ENCODE data around the gene KLK12. TPM values are rescaled to one million over a fixed set of nuclear protein-coding genes. Genes with fewer than 3 reads are reported as not detected.
A peak's percentile ranks its signal among the peaks of the same experiment; 100 is the strongest.

Gene KLK12
- polyA plus RNA-seq = not detected

GRCh38 chr19:51034704-51035103 lies at the start of gene KLK12:
KLK12 (minus strand) TSS chr19:51035002; CDS start chr19:51034621, 381 bp downstream.
- Mint-ChIP-seq H3K4me3 (no peak within 1 kb of the TSS), H3K9me3 (peaks cover 0 to 4% (median 0%) of the 10 kb centered on the region in 6 donors), H3K36me3 (no peaks in the 10 kb centered on the region), H3K4me1 (no peaks in the 10 kb centered on the region), H3K27me3 (ENCODE audit: low read depth in 3 of 3) (peaks cover 7 to 13% (median 8%) of the 10 kb centered on the region in 3 donors), H3K27ac (peak within 1 kb of the TSS in 2 of 6 donors; percentile 17 to 46)
- DNase-seq = no peak

- Mint-ChIP-seq H3K36me3 (peaks cover 4% of the 10 kb centered on the region in 3 donors), H3K4me1 (no peaks in the 10 kb centered on the region), H3K9me3 (no peaks in the 10 kb centered on the region), H3K27me3 (ENCODE audit: low read depth in 3 of 3) (peaks cover 4 to 8% (median 5%) of the 10 kb centered on the region in 3 donors), H3K4me3 (no peak overlapping the region), H3K27ac (no peak overlapping the region)
- no peak for DNase-seq
Observed at GRCh38 chr19:51084505-51084904, 49.7 kb upstream of the KLK12 start.

GRCh38 chr19:51083783-51084182 lies 49.0 kb upstream of the KLK12 start:
- Mint-ChIP-seq H3K4me3 (no peak overlapping the region), H3K4me1 (no peaks in the 10 kb centered on the region), H3K9me3 (no peaks in the 10 kb centered on the region), H3K27ac (peak overlapping the region in 1 of 6 donors; percentile 88), H3K36me3 (peaks cover 4% of the 10 kb centered on the region in 3 donors), H3K27me3 (ENCODE audit: low read depth in 3 of 3) (peaks cover 4 to 8% (median 5%) of the 10 kb centered on the region in 3 donors)
- no peak for DNase-seq

GRCh38 chr19:51083181-51083580 lies 48.4 kb upstream of the KLK12 start:
- H3K27ac Mint-ChIP-seq = peak overlapping the region in 1 of 6 donors; percentile 88
- H3K4me1 Mint-ChIP-seq = no peaks in the 10 kb centered on the region
- DNase-seq = no peak
- peaks cover 4 to 8% (median 5%) of the 10 kb centered on the region in 3 donors for H3K27me3 Mint-ChIP-seq (ENCODE audit: low read depth in 3 of 3)
- H3K9me3 Mint-ChIP-seq = no peaks in the 10 kb centered on the region
- no peak overlapping the region for H3K4me3 Mint-ChIP-seq
- H3K36me3 Mint-ChIP-seq = peaks cover 4 to 8% (median 4%) of the 10 kb centered on the region in 3 donors

- Mint-ChIP-seq H3K4me1 (no peaks in the 10 kb centered on the region), H3K27ac (peak within 1 kb of the TSS in 1 of 6 donors; percentile 88), H3K9me3 (no peaks in the 10 kb centered on the region), H3K27me3 (ENCODE audit: low read depth in 3 of 3) (peaks cover 4 to 8% (median 5%) of the 10 kb centered on the region in 3 donors), H3K36me3 (peaks cover 4 to 8% (median 4%) of the 10 kb centered on the region in 3 donors), H3K4me3 (no peak within 1 kb of the TSS)
- DNase-seq = no peak
Observed at GRCh38 chr19:51082611-51083010, 47.8 kb upstream of the KLK12 start, which contains the start of gene KLK14. KLK14 (minus strand) TSS chr19:51082887; CDS start chr19:51082614, 273 bp downstream.

GRCh38 chr19:51081476-51081875 lies 46.7 kb upstream of the KLK12 start:
- no peaks in the 10 kb centered on the region for H3K9me3 Mint-ChIP-seq

GRCh38 chr19:51079481-51080110 lies 44.8 kb upstream of the KLK12 start:
- no peak for DNase-seq
- no peak overlapping the region for H3K4me3 Mint-ChIP-seq
- no peak overlapping the region for H3K27ac Mint-ChIP-seq
- peaks cover 2 to 6% (median 4%) of the 10 kb centered on the region in 3 donors for H3K27me3 Mint-ChIP-seq (ENCODE audit: low read depth in 3 of 3)
- peaks cover 0 to 8% (median 4%) of the 10 kb centered on the region in 3 donors for H3K36me3 Mint-ChIP-seq
- H3K4me1 Mint-ChIP-seq = no peaks in the 10 kb centered on the region
- no peaks in the 10 kb centered on the region for H3K9me3 Mint-ChIP-seq

More at GRCh38 chr19:51081476-51081875, 46.7 kb upstream of the KLK12 start:
- Mint-ChIP-seq H3K4me1 (no peaks in the 10 kb centered on the region), H3K27ac (no peak overlapping the region), H3K4me3 (no peak overlapping the region), H3K27me3 (ENCODE audit: low read depth in 3 of 3) (peaks cover 4 to 8% (median 5%) of the 10 kb centered on the region in 3 donors), H3K36me3 (peaks cover 0 to 8% (median 4%) of the 10 kb centered on the region in 3 donors)
- DNase-seq = no peak

- peaks cover 0 to 6% (median 2%) of the 10 kb centered on the region in 6 donors for H3K9me3 Mint-ChIP-seq
- H3K4me1 Mint-ChIP-seq = no peaks in the 10 kb centered on the region
- peaks cover 4 to 8% (median 6%) of the 10 kb centered on the region in 3 donors for H3K36me3 Mint-ChIP-seq
- peak overlapping the region in 1 of 6 donors; percentile 42 for H3K27ac Mint-ChIP-seq
- DNase-seq = no peak
- H3K27me3 Mint-ChIP-seq (ENCODE audit: low read depth in 3 of 3) = peaks cover 4 to 5% (median 4%) of the 10 kb centered on the region in 3 donors
- no peak overlapping the region for H3K4me3 Mint-ChIP-seq
Observed at GRCh38 chr19:51078731-51079130, 43.9 kb upstream of the KLK12 start.

- Mint-ChIP-seq H3K4me1 (no peaks in the 10 kb centered on the region), H3K36me3 (peaks cover 3 to 4% (median 4%) of the 10 kb centered on the region in 3 donors), H3K27me3 (ENCODE audit: low read depth in 3 of 3) (peaks cover 2 to 7% (median 4%) of the 10 kb centered on the region in 3 donors), H3K4me3 (no peak overlapping the region), H3K27ac (peak overlapping the region in 2 of 6 donors; percentile 13 to 42), H3K9me3 (peaks cover 3 to 13% (median 7%) of the 10 kb centered on the region in 6 donors)
- DNase-seq = no peak
Observed at GRCh38 chr19:51078104-51078503, 43.3 kb upstream of the KLK12 start.

- no peak for DNase-seq
- peaks cover 3 to 15% (median 8%) of the 10 kb centered on the region in 6 donors for H3K9me3 Mint-ChIP-seq
- H3K27ac Mint-ChIP-seq = no peak overlapping the region
- no peaks in the 10 kb centered on the region for H3K4me1 Mint-ChIP-seq
- no peak overlapping the region for H3K4me3 Mint-ChIP-seq
- H3K36me3 Mint-ChIP-seq = peaks cover 3 to 4% (median 4%) of the 10 kb centered on the region in 3 donors
- H3K27me3 Mint-ChIP-seq (ENCODE audit: low read depth in 3 of 3) = peaks cover 2 to 7% (median 2%) of the 10 kb centered on the region in 3 donors
Observed at GRCh38 chr19:51076631-51077213, 41.9 kb upstream of the KLK12 start.

- peaks cover 3 to 4% (median 4%) of the 10 kb centered on the region in 3 donors for H3K36me3 Mint-ChIP-seq
- DNase-seq = no peak
- no peak overlapping the region for H3K27ac Mint-ChIP-seq
- H3K27me3 Mint-ChIP-seq (ENCODE audit: low read depth in 3 of 3) = peaks cover 2 to 7% (median 3%) of the 10 kb centered on the region in 3 donors
- H3K9me3 Mint-ChIP-seq = peaks cover 3 to 15% (median 8%) of the 10 kb centered on the region in 6 donors
- H3K4me1 Mint-ChIP-seq = no peaks in the 10 kb centered on the region
- no peak overlapping the region for H3K4me3 Mint-ChIP-seq
Observed at GRCh38 chr19:51075998-51076397, 41.2 kb upstream of the KLK12 start.

GRCh38 chr19:51071095-51071405 lies 36.2 kb upstream of the KLK12 start:
- peaks cover 5 to 16% (median 7%) of the 10 kb centered on the region in 3 donors for H3K27me3 Mint-ChIP-seq (ENCODE audit: low read depth in 3 of 3)
- H3K9me3 Mint-ChIP-seq = peaks cover 3 to 15% (median 8%) of the 10 kb centered on the region in 6 donors
- peaks cover 0 to 2% of the 10 kb centered on the region in 2 donors for H3K4me1 Mint-ChIP-seq
- H3K4me3 Mint-ChIP-seq = no peak overlapping the region
- H3K27ac Mint-ChIP-seq = no peak overlapping the region
- peaks cover 0 to 4% (median 3%) of the 10 kb centered on the region in 3 donors for H3K36me3 Mint-ChIP-seq
- no peak for DNase-seq

GRCh38 chr19:51070334-51071094 lies 35.7 kb upstream of the KLK12 start:
- no peak for DNase-seq
- peaks cover 7 to 19% (median 8%) of the 10 kb centered on the region in 3 donors for H3K27me3 Mint-ChIP-seq (ENCODE audit: low read depth in 3 of 3)
- H3K9me3 Mint-ChIP-seq = peaks cover 3 to 15% (median 8%) of the 10 kb centered on the region in 6 donors
- H3K27ac Mint-ChIP-seq = no peak overlapping the region
- no peak overlapping the region for H3K4me3 Mint-ChIP-seq
- peaks cover under 1 to 3% of the 10 kb centered on the region in 2 donors for H3K4me1 Mint-ChIP-seq
- peaks cover 0 to 4% (median 3%) of the 10 kb centered on the region in 3 donors for H3K36me3 Mint-ChIP-seq
